Esophagus muscularis mucosa (tissue), 4 donors: Measurements from ENCODE around the gene FOXN3. TPM values are rescaled to one million over a fixed set of nuclear protein-coding genes. Genes with fewer than 3 reads are reported as not detected.

Source experiments
- DNase-seq: peaks from one replicate; pipeline ENCODE4 v3.0.0-alpha.2; 2017; ENCODE audit errors: extremely low spot score
- H3K27ac ChIP-seq, 4 donors: fragments of 200-600 bp; sonication (generic); replicated peaks in 1 of 4; 1 replicate in 3 of 4; 2 replicates in 1 of 4; pipeline ENCODE4 v1.5.1; 2016 to 2019; ENCODE audit warnings: mild to moderate bottlenecking in 1 of 4
- H3K27me3 ChIP-seq, 4 donors: fragments of 200-600 bp; sonication (generic); one replicate each; pipeline versions ENCODE4 v1.5.1 to v1.6.0; 2016 to 2019
- H3K36me3 ChIP-seq, 4 donors: fragments of 200-600 bp; sonication (generic); one replicate each; pipeline ENCODE4 v1.5.1; 2016 to 2019
- H3K4me1 ChIP-seq, 4 donors: fragments of 200-600 bp; sonication (generic); one replicate each; pipeline ENCODE4 v1.5.1; 2016 to 2019
- H3K4me3 ChIP-seq, 4 donors: fragments of 200-600 bp; sonication (generic); 1 replicate in 2 of 4; 2 replicates in 2 of 4; pipeline ENCODE4 v1.5.1; 2016 to 2019; ENCODE audit warnings: mild to moderate bottlenecking in 4 of 4, moderate library complexity in 1 of 4
- H3K9me3 ChIP-seq, 4 donors: fragments of 200-600 bp; sonication (generic); 1 replicate in 3 of 4; 2 replicates in 1 of 4; pipeline ENCODE4 v1.5.1; 2016 to 2019
- CTCF ChIP-seq, 3 experiments: fragments of 200-600 bp in 2 of 3; fragments of 450-650 bp in 1 of 3; sonication (generic) in 2 of 3; IDR thresholded peaks; one replicate each; pipeline ENCODE4 v1.5.1; 2017 to 2019; ENCODE audit warnings: antibody characterized with exemption in 3 of 3, mild to moderate bottlenecking in 2 of 3, moderate library complexity in 1 of 3
- EP300 ChIP-seq: sonication (generic); formaldehyde crosslinking; IDR thresholded peaks from one replicate; pipeline ENCODE4 v1.6.1; 2017; ENCODE audit warnings: antibody characterized with exemption
- POLR2A ChIP-seq: fragments of 450-650 bp; IDR thresholded peaks from one replicate; pipeline ENCODE4 v1.6.1; 2017; ENCODE audit warnings: antibody characterized with exemption, moderate library complexity, mild to moderate bottlenecking, low read depth
- POLR2AphosphoS5 ChIP-seq, 2 donors: sonication (generic); formaldehyde crosslinking; IDR thresholded peaks; one replicate each; pipeline ENCODE4 v1.6.1; 2017; ENCODE audit warnings: antibody characterized with exemption in 2 of 2
- WGBS: methylation state at CpG from one replicate; pipeline ENCODE4 v1.1.5; 2018; 5-methylcytosine and 5-hydroxymethylcytosine counted together
- intact Hi-C: fragments of 100-400 bp; cut with DNase I; formaldehyde crosslinking; loops from one replicate; pipeline ENCODE4 v1.15.1; 2023
- total RNA-seq, 4 donors: library from RNA; depleted of rRNA; stranded (reverse); fragments of >200 nt; gene quantifications; one replicate each; pipeline versions ENCODE4 v1.1.0 to v1.2.1, GENCODE V29; 2016

The FOXN3 gene
- total RNA-seq, 4 donors from 2014 or later, result 114 to 180 (median 145) TPM

- Histone ChIP-seq H3K9me3 (no peaks in the 10 kb centered on the region), H3K27ac (no peak overlapping the region), H3K4me3 (no peak overlapping the region), H3K36me3 (peaks cover 0 to 10% (median 4%) of the 10 kb centered on the region in 4 donors), H3K27me3 (no peaks in the 10 kb centered on the region), H3K4me1 (peaks cover 21 to 49% (median 34%) of the 10 kb centered on the region in 4 donors)
- no peak for TF ChIP-seq POLR2AphosphoS5 (IDR thresholded peaks at IDR 0.05)
- no peak for TF ChIP-seq CTCF (IDR thresholded peaks at IDR 0.05)
- no peak for TF ChIP-seq EP300
- TF ChIP-seq POLR2A, result no peak
- intact Hi-C loops, result no loop called here
- WGBS, result 73% methylated on average over 7 of the region's 7 CpGs
- DNase-seq, result no peak
Observed at GRCh38 chr14:89215531-89215930, 201.5 kb downstream of the FOXN3 start.

DNA sequence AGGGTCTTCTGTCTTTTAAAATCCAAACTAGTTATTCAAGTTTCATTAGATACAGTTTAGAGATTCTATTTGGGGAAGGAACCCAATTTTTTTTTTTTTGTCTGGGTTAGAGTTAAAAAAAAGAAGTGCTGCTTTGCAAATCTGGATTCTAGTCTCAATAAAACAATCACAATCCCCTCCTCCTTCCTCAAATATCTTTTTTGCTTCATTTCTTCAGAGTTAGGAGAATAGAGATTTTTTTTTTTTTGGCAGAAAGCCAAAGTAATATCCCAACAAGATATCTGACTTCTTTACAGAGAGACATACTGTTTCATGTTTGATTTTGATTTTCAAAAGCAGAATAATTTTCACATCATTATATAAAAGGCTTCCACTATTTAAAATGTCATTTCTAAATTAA, 201.9 kb downstream of the FOXN3 start:
- TF ChIP-seq EP300 (no peak), POLR2A (no peak), CTCF (IDR thresholded peaks at IDR 0.05) (no peak), POLR2AphosphoS5 (IDR thresholded peaks at IDR 0.05) (no peak)
- Histone ChIP-seq H3K27me3 (no peaks in the 10 kb centered on the region), H3K27ac (no peak overlapping the region), H3K9me3 (no peaks in the 10 kb centered on the region), H3K36me3 (peaks cover 0 to 10% (median 4%) of the 10 kb centered on the region in 4 donors), H3K4me1 (peaks cover 20 to 45% (median 31%) of the 10 kb centered on the region in 4 donors), H3K4me3 (no peak overlapping the region)
- DNase-seq, result no peak
- intact Hi-C loops, result no loop called here

DNA sequence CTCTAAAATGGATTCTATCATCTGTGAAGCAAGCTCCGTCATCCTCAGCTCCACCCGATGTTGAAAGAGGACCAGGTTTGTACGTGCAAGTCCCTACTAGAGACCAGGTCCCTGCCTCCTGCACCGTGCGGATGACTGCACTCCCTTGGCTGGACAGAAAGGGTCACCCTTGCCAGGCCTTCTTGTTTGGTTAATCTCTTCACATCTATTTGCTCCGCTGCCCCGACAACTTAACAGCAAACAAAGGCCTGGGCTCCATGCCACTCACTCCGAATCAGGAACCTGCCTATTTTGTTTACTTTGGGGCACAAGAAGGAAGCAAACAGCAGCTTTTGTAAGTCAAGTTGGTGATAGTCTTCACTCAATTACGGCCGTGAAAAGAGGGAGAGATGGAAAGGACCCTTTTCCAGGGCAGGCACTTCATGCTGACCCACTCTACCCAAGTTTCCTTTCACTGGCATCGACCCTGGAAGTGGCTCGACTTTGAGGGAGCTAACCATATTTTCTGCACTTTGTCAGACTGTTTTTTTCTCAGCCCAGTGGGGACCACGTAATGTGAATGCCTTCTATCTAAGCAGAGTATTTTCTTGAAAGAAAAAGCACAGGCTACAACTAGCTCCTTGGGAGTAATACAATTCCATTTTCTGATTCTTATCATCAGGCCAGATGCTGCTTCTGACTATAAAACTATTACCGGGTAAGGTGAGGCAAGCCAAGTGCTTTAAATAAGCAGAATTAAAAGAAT, 202.6 kb downstream of the FOXN3 start:
- peaks cover 0 to 3% (median 1%) of the 10 kb centered on the region in 4 donors for H3K36me3 ChIP-seq
- H3K4me3 ChIP-seq, result no peak overlapping the region
- no peaks in the 10 kb centered on the region for H3K27me3 ChIP-seq
- intact Hi-C loops, result no loop called here
- TF ChIP-seq POLR2AphosphoS5 (IDR thresholded peaks at IDR 0.05), result no peak
- TF ChIP-seq CTCF (IDR thresholded peaks at IDR 0.05), result peak in 2 of 3 experiments; percentile 7 to 34
- TF ChIP-seq EP300, result no peak
- TF ChIP-seq POLR2A, result no peak
- H3K9me3 ChIP-seq, result no peaks in the 10 kb centered on the region
- peaks cover 20 to 45% (median 30%) of the 10 kb centered on the region in 4 donors for H3K4me1 ChIP-seq
- no peak for DNase-seq
- peak overlapping the region; percentile 37 to 55 (median 53) for H3K27ac ChIP-seq
- WGBS, result 51% methylated on average over 14 of the region's 14 CpGs

DNA sequence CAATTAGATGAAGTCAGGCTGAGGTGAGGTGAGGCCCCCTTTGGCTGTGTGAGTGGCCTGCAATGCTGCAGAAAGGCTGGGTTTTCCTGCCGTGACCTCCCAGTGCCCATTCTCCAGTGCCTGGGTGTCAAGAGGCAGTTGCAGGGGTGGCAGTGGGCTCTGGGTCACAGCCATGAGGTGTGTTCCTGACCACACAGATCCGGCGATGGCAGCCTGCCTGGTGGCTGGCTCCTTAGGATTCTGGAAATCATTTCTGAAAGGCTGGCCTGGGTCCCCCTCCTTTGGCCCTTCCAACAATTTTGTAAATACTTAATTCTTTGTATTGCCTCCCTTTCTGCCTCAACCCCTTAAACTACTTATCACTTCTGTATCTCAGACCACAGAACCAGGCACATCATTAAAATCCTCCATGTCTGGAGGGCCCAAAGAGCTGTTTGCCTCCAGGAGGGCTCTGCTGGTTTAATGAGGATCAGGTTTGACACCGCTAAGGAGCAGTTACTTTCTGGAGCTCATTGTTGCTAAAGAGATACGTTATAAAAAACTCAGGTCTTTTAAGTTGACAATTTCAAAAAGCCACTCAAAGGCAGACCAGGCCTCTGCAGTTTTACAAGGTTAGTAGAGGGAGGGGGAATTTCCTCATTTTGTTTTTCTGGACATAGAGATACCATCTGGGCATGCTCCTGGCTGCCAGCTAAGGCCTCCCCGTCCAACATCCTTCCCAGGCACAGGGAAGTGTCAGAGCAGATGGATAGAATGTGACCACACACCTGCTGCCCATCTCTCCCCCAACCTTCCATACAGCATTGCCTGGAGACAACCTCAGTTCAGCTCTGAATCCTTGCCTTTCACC, 204.4 kb downstream of the FOXN3 start:
- Histone ChIP-seq H3K4me1 (peaks cover 20 to 43% (median 38%) of the 10 kb centered on the region in 4 donors), H3K27ac (no peak overlapping the region), H3K36me3 (no peaks in the 10 kb centered on the region), H3K9me3 (no peaks in the 10 kb centered on the region), H3K4me3 (no peak overlapping the region), H3K27me3 (no peaks in the 10 kb centered on the region)
- intact Hi-C loops, result no loop called here
- 63% methylated on average over 5 of the region's 6 CpGs for WGBS
- DNase-seq, result no peak
- TF ChIP-seq POLR2AphosphoS5 (IDR thresholded peaks at IDR 0.05), result no peak
- TF ChIP-seq POLR2A, result no peak

- 97% methylated on average over 3 of the region's 3 CpGs for WGBS
- intact Hi-C loops, result no loop called here
- no peaks in the 10 kb centered on the region for H3K9me3 ChIP-seq
Observed at GRCh38 chr14:89209558-89209957, 207.5 kb downstream of the FOXN3 start.

More at GRCh38 chr14:89209558-89209957, 207.5 kb downstream of the FOXN3 start:
- Histone ChIP-seq H3K4me3 (no peak overlapping the region), H3K4me1 (peaks cover 12 to 24% (median 21%) of the 10 kb centered on the region in 4 donors), H3K27me3 (no peaks in the 10 kb centered on the region), H3K36me3 (no peaks in the 10 kb centered on the region), H3K27ac (no peak overlapping the region)
- TF ChIP-seq POLR2AphosphoS5 (IDR thresholded peaks at IDR 0.05) (no peak), POLR2A (no peak), CTCF (IDR thresholded peaks at IDR 0.05) (no peak), EP300 (no peak)
- DNase-seq, result no peak
